Ishikawa (cell line): ENCODE results near the gene SIX4.

Source experiments
- CEBPB ChIP-seq: IDR thresholded peaks from 2 replicates; pipeline ENCODE4 v1.6.1; 2012
- CREB1 ChIP-seq: IDR thresholded peaks from 2 replicates; pipeline ENCODE4 v1.6.1; 2012; ENCODE audit warnings: low read depth
- EGR1 ChIP-seq: IDR thresholded peaks from 2 replicates; pipeline ENCODE4 v1.6.1; 2012
- EP300 ChIP-seq: IDR thresholded peaks from 2 replicates; pipeline ENCODE4 v1.6.1; 2012; ENCODE audit warnings: borderline replicate concordance
- RAD21 ChIP-seq: IDR thresholded peaks from 2 replicates; pipeline ENCODE4 v1.6.1; 2012; ENCODE audit warnings: low read depth
- TAF1 ChIP-seq: IDR thresholded peaks from 2 replicates; pipeline ENCODE4 v1.6.1; 2012; ENCODE audit warnings: low read depth, mild to moderate bottlenecking
- TCF12 ChIP-seq: IDR thresholded peaks from 2 replicates; pipeline ENCODE4 v1.6.1; 2012; ENCODE audit warnings: low read depth
- TEAD4 ChIP-seq: IDR thresholded peaks from 2 replicates; pipeline ENCODE4 v1.6.1; 2012
- YY1 ChIP-seq: IDR thresholded peaks from 2 replicates; pipeline ENCODE4 v1.6.1; 2012; ENCODE audit warnings: low read depth
- ZBTB7A ChIP-seq: IDR thresholded peaks from 2 replicates; pipeline ENCODE4 v1.6.1; 2012; ENCODE audit warnings: low read depth
- TF ChIP-seq, protein P1 (sequence below): IDR thresholded peaks from 2 replicates; pipeline ENCODE4 v1.6.1; 2012; ENCODE audit warnings: low read depth, mild to moderate bottlenecking
- TF ChIP-seq, protein P2 (sequence below): IDR thresholded peaks from 2 replicates; pipeline ENCODE4 v1.6.1; 2012
- TF ChIP-seq, protein P3 (sequence below): IDR thresholded peaks from 2 replicates; pipeline ENCODE4 v1.6.1; 2012

DNA sequence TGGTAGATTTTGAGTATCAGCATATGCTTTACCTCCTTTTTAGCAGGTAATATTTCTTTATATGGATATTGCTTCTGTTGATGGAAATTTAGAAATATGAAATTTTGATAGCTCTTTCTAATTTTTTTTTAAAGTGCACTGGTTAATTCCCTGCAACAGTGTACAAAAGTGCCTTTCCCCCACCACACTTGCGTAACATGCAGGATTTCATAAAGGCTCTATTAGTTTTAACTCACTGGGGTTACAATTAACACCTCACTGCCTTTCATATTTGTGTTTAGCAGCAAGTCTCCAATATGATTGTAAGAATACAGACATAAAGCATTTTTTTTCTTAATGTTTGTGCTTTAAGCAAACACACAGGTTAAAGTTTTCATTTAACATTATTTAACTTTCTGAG is 36.1 kb upstream of the SIX4 start:
- TF ChIP-seq RAD21 (no peak), TAF1 (no peak), EP300 (no peak), CREB1 (no peak), EGR1 (no peak), CEBPB (peak; percentile 87), YY1 (no peak), TCF12 (no peak), ZBTB7A (no peak), TEAD4 (no peak)
- TF ChIP-seq, protein P1, sequence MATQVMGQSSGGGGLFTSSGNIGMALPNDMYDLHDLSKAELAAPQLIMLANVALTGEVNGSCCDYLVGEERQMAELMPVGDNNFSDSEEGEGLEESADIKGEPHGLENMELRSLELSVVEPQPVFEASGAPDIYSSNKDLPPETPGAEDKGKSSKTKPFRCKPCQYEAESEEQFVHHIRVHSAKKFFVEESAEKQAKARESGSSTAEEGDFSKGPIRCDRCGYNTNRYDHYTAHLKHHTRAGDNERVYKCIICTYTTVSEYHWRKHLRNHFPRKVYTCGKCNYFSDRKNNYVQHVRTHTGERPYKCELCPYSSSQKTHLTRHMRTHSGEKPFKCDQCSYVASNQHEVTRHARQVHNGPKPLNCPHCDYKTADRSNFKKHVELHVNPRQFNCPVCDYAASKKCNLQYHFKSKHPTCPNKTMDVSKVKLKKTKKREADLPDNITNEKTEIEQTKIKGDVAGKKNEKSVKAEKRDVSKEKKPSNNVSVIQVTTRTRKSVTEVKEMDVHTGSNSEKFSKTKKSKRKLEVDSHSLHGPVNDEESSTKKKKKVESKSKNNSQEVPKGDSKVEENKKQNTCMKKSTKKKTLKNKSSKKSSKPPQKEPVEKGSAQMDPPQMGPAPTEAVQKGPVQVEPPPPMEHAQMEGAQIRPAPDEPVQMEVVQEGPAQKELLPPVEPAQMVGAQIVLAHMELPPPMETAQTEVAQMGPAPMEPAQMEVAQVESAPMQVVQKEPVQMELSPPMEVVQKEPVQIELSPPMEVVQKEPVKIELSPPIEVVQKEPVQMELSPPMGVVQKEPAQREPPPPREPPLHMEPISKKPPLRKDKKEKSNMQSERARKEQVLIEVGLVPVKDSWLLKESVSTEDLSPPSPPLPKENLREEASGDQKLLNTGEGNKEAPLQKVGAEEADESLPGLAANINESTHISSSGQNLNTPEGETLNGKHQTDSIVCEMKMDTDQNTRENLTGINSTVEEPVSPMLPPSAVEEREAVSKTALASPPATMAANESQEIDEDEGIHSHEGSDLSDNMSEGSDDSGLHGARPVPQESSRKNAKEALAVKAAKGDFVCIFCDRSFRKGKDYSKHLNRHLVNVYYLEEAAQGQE: no peak
- TF ChIP-seq, protein P2, sequence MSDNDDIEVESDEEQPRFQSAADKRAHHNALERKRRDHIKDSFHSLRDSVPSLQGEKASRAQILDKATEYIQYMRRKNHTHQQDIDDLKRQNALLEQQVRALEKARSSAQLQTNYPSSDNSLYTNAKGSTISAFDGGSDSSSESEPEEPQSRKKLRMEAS: no peak
- TF ChIP-seq, protein P3, sequence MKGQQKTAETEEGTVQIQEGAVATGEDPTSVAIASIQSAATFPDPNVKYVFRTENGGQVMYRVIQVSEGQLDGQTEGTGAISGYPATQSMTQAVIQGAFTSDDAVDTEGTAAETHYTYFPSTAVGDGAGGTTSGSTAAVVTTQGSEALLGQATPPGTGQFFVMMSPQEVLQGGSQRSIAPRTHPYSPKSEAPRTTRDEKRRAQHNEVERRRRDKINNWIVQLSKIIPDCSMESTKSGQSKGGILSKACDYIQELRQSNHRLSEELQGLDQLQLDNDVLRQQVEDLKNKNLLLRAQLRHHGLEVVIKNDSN: no peak
